Endodermal cell (in vitro differentiated cells): ENCODE measurements around the gene NPLOC4. TPM values are rescaled to one million over a fixed set of nuclear protein-coding genes. Genes with fewer than 3 reads are reported as not detected.

ENCODE experiments used
- DNase-seq: peaks from one replicate; pipeline ENCODE4 v3.0.0-alpha.2; 2017
- H3K27ac ChIP-seq: 2 replicates; pipeline ENCODE4 v1.5.1; 2013; ENCODE audit warnings: mild to moderate bottlenecking, low read depth, low read length, moderate library complexity
- H3K27me3 ChIP-seq: 2 replicates; pipeline ENCODE4 v1.6.1; 2013; ENCODE audit warnings: mild to moderate bottlenecking, low read length, moderate library complexity; ENCODE audit not compliant: insufficient read depth, control insufficient read depth, poor library complexity, severe bottlenecking
- H3K36me3 ChIP-seq: 2 replicates; pipeline ENCODE4 v1.7.0; 2013; ENCODE audit warnings: mild to moderate bottlenecking, low read length, moderate library complexity; ENCODE audit not compliant: control insufficient read depth, insufficient read depth
- H3K4me1 ChIP-seq: one replicate; pipeline ENCODE4 v1.7.0; 2013; ENCODE audit warnings: low read length; ENCODE audit not compliant: control insufficient read depth, insufficient read depth
- H3K4me3 ChIP-seq: 2 replicates; pipeline ENCODE4 v1.5.1; 2013; ENCODE audit warnings: mild to moderate bottlenecking, low read length, moderate library complexity
- H3K9ac ChIP-seq: 2 replicates; pipeline ENCODE4 v1.6.1; 2013; ENCODE audit warnings: mild to moderate bottlenecking, low read length, moderate library complexity; ENCODE audit not compliant: poor library complexity, severe bottlenecking; ENCODE audit errors: extremely low read depth
- H3K9me3 ChIP-seq: 2 replicates; pipeline ENCODE4 v1.6.1; 2013; ENCODE audit warnings: mild to moderate bottlenecking, low read length, moderate library complexity; ENCODE audit not compliant: control insufficient read depth
- H3K27ac Mint-ChIP-seq: 2 replicates; pipeline ENCODE4 v1.8.0; 2020; ENCODE audit warnings: mixed read lengths
- H3K27me3 Mint-ChIP-seq: 2 replicates; pipeline ENCODE4 v1.8.0; 2021; ENCODE audit warnings: mild to moderate bottlenecking, mixed read lengths; ENCODE audit not compliant: insufficient read depth
- H3K36me3 Mint-ChIP-seq: 2 replicates; pipeline ENCODE4 v1.8.0; 2020; ENCODE audit warnings: low read depth, mixed read lengths
- H3K4me1 Mint-ChIP-seq: 2 replicates; pipeline ENCODE4 v1.8.0; 2020; ENCODE audit warnings: mixed read lengths
- H3K4me3 Mint-ChIP-seq: 2 replicates; pipeline ENCODE4 v1.8.0; 2020; ENCODE audit warnings: mild to moderate bottlenecking, moderate library complexity, mixed read lengths
- H3K9me3 Mint-ChIP-seq: 2 replicates; pipeline ENCODE4 v1.8.0; 2020; ENCODE audit warnings: mild to moderate bottlenecking, mixed read lengths
- WGBS, 2 experiments: methylation state at CpG; one replicate each; pipeline versions ENCODE4 v1.1.5 to v1.1.7; 2013; ENCODE audit warnings: missing lambda C conversion rate in 2 of 2, mixed read lengths in 1 of 2; ENCODE audit not compliant: insufficient coverage in 1 of 2, insufficient read length in 1 of 2; 5-methylcytosine and 5-hydroxymethylcytosine counted together
- total RNA-seq, 2 donors: library from RNA; stranded (reverse); fragmentation: NEBNext Ultra II Directional in 1 of 2; extraction: Animal tissue kit (Norgen Biotek cat#: 25700) in 1 of 2; gene quantifications; 2 replicates in 1 of 2; 3 replicates in 1 of 2; pipeline ENCODE4 v1.2.1, GENCODE V29; 2021
- TF ChIP-seq, protein P1 (sequence below): fragments of 200-600 bp; sonication (generic); conservative IDR thresholded peaks from 2 replicates; pipeline ENCODE4 v1.5.0; 2021; ENCODE audit warnings: antibody characterized with exemption, mild to moderate bottlenecking

NPLOC4 gene
- total RNA-seq, 2 donors from 2014 or later = 113 to 118 TPM

- Mint-ChIP-seq H3K9me3 (no peaks in the 10 kb centered on the region), H3K36me3 (peaks cover 3% of the 10 kb centered on the region), H3K4me3 (no peak overlapping the region), H3K4me1 (no peaks in the 10 kb centered on the region), H3K27me3 (peaks cover 30% of the 10 kb centered on the region), H3K27ac (no peak overlapping the region)
- WGBS, 2 experiments = 38 to 64% methylated on average over 30 to 89 of the region's 89 CpGs
- H3K9ac ChIP-seq = no peak overlapping the region
- no peaks in the 10 kb centered on the region for H3K4me1 ChIP-seq
- H3K27ac ChIP-seq = no peak overlapping the region
- peaks cover 9% of the 10 kb centered on the region for H3K27me3 ChIP-seq
- no peak overlapping the region for H3K4me3 ChIP-seq
- DNase-seq = no peak
- no peaks in the 10 kb centered on the region for H3K36me3 ChIP-seq
- TF ChIP-seq, protein P1, sequence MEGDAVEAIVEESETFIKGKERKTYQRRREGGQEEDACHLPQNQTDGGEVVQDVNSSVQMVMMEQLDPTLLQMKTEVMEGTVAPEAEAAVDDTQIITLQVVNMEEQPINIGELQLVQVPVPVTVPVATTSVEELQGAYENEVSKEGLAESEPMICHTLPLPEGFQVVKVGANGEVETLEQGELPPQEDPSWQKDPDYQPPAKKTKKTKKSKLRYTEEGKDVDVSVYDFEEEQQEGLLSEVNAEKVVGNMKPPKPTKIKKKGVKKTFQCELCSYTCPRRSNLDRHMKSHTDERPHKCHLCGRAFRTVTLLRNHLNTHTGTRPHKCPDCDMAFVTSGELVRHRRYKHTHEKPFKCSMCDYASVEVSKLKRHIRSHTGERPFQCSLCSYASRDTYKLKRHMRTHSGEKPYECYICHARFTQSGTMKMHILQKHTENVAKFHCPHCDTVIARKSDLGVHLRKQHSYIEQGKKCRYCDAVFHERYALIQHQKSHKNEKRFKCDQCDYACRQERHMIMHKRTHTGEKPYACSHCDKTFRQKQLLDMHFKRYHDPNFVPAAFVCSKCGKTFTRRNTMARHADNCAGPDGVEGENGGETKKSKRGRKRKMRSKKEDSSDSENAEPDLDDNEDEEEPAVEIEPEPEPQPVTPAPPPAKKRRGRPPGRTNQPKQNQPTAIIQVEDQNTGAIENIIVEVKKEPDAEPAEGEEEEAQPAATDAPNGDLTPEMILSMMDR = no peak
- no peaks in the 10 kb centered on the region for H3K9me3 ChIP-seq
Measured at GRCh38 chr17:81536299-81537290, 100.3 kb downstream of the NPLOC4 start.

- peaks cover 30% of the 10 kb centered on the region for H3K27me3 Mint-ChIP-seq
- H3K4me3 ChIP-seq = no peak overlapping the region
- no peaks in the 10 kb centered on the region for H3K9me3 Mint-ChIP-seq
- no peak overlapping the region for H3K4me3 Mint-ChIP-seq
- H3K27ac Mint-ChIP-seq = no peak overlapping the region
- no peak overlapping the region for H3K27ac ChIP-seq
- H3K36me3 ChIP-seq = no peaks in the 10 kb centered on the region
- no peaks in the 10 kb centered on the region for H3K4me1 ChIP-seq
- no peaks in the 10 kb centered on the region for H3K9me3 ChIP-seq
- DNase-seq = no peak
- TF ChIP-seq, protein P1 = no peak
- H3K9ac ChIP-seq = no peak overlapping the region
- H3K27me3 ChIP-seq = peaks cover 9% of the 10 kb centered on the region
- H3K36me3 Mint-ChIP-seq = peaks cover 3% of the 10 kb centered on the region
- H3K4me1 Mint-ChIP-seq = no peaks in the 10 kb centered on the region
- 86 to 93% methylated on average over 11 to 13 of the region's 13 CpGs for WGBS, 2 experiments
Measured at GRCh38 chr17:81535480-81536298, 101.2 kb downstream of the NPLOC4 start.

GRCh38 chr17:81535007-81535328, 101.9 kb downstream of the NPLOC4 start:
- H3K4me1 ChIP-seq = no peaks in the 10 kb centered on the region
- peaks cover 3% of the 10 kb centered on the region for H3K36me3 Mint-ChIP-seq
- H3K27ac Mint-ChIP-seq = no peak overlapping the region
- H3K27ac ChIP-seq = no peak overlapping the region
- H3K36me3 ChIP-seq = no peaks in the 10 kb centered on the region
- H3K27me3 ChIP-seq = peaks cover 9% of the 10 kb centered on the region
- no peaks in the 10 kb centered on the region for H3K4me1 Mint-ChIP-seq
- 66 to 79% methylated on average over 3 of the region's 5 CpGs for WGBS, 2 experiments
- TF ChIP-seq, protein P1 = no peak
- DNase-seq = no peak
- no peak overlapping the region for H3K9ac ChIP-seq
- peaks cover 30% of the 10 kb centered on the region for H3K27me3 Mint-ChIP-seq
- no peak overlapping the region for H3K4me3 Mint-ChIP-seq
- H3K9me3 ChIP-seq = no peaks in the 10 kb centered on the region
- no peak overlapping the region for H3K4me3 ChIP-seq
- no peaks in the 10 kb centered on the region for H3K9me3 Mint-ChIP-seq
